H1 (cell line): ENCODE measurements around the gene ARHGAP25. TPM values are rescaled to one million over a fixed set of nuclear protein-coding genes. Genes with fewer than 3 reads are reported as not detected.

Experiments
- CTCF ChIA-PET: fragments of 300-600 bp; sonication (Branson Sonifier 250); formaldehyde crosslinking; loops from one replicate; lab custom pipeline; 2021; ENCODE audit not compliant: partially characterized antibody; lab: Charles Lee
- POLR2A ChIA-PET: fragments of 300-600 bp; sonication (Branson Sonifier 250); formaldehyde crosslinking; loops from one replicate; lab custom pipeline; 2021; ENCODE audit warnings: inconsistent platforms; ENCODE audit not compliant: partially characterized antibody; lab: Charles Lee
- DNase-seq, 2 experiments: peaks; one replicate each; pipeline versions ENCODE4 v3.0.0 to v3.0.0-alpha.2; 2010 to 2022; ENCODE audit warnings: low spot score in 2 of 2, low read depth in 1 of 2, mixed read lengths in 1 of 2
- FAIRE-seq: peaks from 2 replicates; lab custom pipeline; 2011; peaks lifted over from hg19 to GRCh38; lab: Jason Lieb, UNC
- H2AFZ ChIP-seq: 2 replicates; pipeline ENCODE4 v1.8.1; 2012; ENCODE audit warnings: low read length, inconsistent platforms
- H2AK5ac ChIP-seq: 2 replicates; pipeline ENCODE4 v1.6.1; 2013; ENCODE audit warnings: low read depth, low read length
- H2BK120ac ChIP-seq: replicated peaks from 2 replicates; pipeline ENCODE3; 2013; ENCODE audit warnings: low read depth, low read length, inconsistent platforms
- H2BK12ac ChIP-seq: 2 replicates; pipeline ENCODE4 v1.6.1; 2013; ENCODE audit warnings: low read depth, low read length
- H2BK15ac ChIP-seq: 2 replicates; pipeline ENCODE4 v1.6.1; 2013; ENCODE audit warnings: low read length
- H2BK20ac ChIP-seq: 2 replicates; pipeline ENCODE4 v1.6.1; 2013; ENCODE audit warnings: low read length
- H2BK5ac ChIP-seq: 2 replicates; pipeline ENCODE4 v1.6.1; 2013; ENCODE audit warnings: low read depth, low read length
- H3K14ac ChIP-seq: 2 replicates; pipeline ENCODE4 v1.6.1; 2013; ENCODE audit warnings: inconsistent platforms; ENCODE audit not compliant: insufficient read length
- H3K18ac ChIP-seq: 2 replicates; pipeline ENCODE4 v1.6.1; 2013; ENCODE audit warnings: low read length; ENCODE audit errors: extremely low read depth
- H3K23ac ChIP-seq: 2 replicates; pipeline ENCODE4 v1.6.1; 2013; ENCODE audit warnings: inconsistent platforms; ENCODE audit not compliant: insufficient read length
- H3K23me2 ChIP-seq: 2 replicates; pipeline ENCODE4 v1.6.1; 2013; ENCODE audit warnings: low read depth, low read length
- H3K27ac ChIP-seq: 2 replicates; pipeline ENCODE4 v1.6.1; 2011; ENCODE audit warnings: low read depth, low read length, inconsistent platforms
- H3K27me3 ChIP-seq, 4 experiments: replicated peaks in 1 of 4; 1 replicate in 1 of 4; 2 replicates in 3 of 4; pipeline versions ENCODE4 v1.6.1 to v1.8.1; 2011 to 2013; ENCODE audit warnings: low read length in 3 of 4, mild to moderate bottlenecking in 3 of 4, inconsistent platforms in 2 of 4, mixed read lengths in 2 of 4, moderate library complexity in 1 of 4; ENCODE audit not compliant: control insufficient read depth in 3 of 4, insufficient read depth in 3 of 4; ENCODE audit errors: extremely low read depth in 1 of 4
- H3K36me3 ChIP-seq, 4 experiments: 2 replicates each; pipeline versions ENCODE4 v1.6.1 to v1.8.1; 2011 to 2013; ENCODE audit warnings: mild to moderate bottlenecking in 4 of 4, low read length in 3 of 4, moderate library complexity in 2 of 4, control low read depth in 1 of 4, inconsistent platforms in 1 of 4; ENCODE audit not compliant: insufficient read depth in 4 of 4, control insufficient read depth in 2 of 4
- H3K4ac ChIP-seq: replicated peaks from 2 replicates; pipeline ENCODE3; 2013; ENCODE audit warnings: low read length, low read depth, mixed read lengths, inconsistent platforms; ENCODE audit not compliant: insufficient read length
- H3K4me1 ChIP-seq, 4 experiments: replicated peaks in 1 of 4; 1 replicate in 1 of 4; 2 replicates in 3 of 4; pipeline versions ENCODE4 v1.6.1 to v1.8.1; 2011 to 2013; ENCODE audit warnings: low read length in 3 of 4, inconsistent platforms in 2 of 4, mixed read lengths in 1 of 4; ENCODE audit not compliant: insufficient read depth in 4 of 4, control insufficient read depth in 3 of 4
- H3K4me2 ChIP-seq, 2 experiments: 2 replicates each; pipeline versions ENCODE4 v1.6.1 to v1.8.1; 2011 to 2013; ENCODE audit warnings: low read depth in 2 of 2, low read length in 2 of 2, control low read depth in 1 of 2, inconsistent platforms in 1 of 2, mild to moderate bottlenecking in 1 of 2; ENCODE audit not compliant: insufficient read depth in 1 of 2
- H3K4me3 ChIP-seq, 4 experiments: fragments of 200-600, 300-600 bp in 1 of 4; sonication (generic), shearing (Covaris generic), sonication (Bioruptor Twin) in 1 of 4; 2 replicates each; pipeline versions ENCODE4 v1.5.1 to v1.8.1; 2011 to 2016; ENCODE audit warnings: low read length in 4 of 4, low read depth in 3 of 4, control low read depth in 2 of 4, inconsistent platforms in 2 of 4, mild to moderate bottlenecking in 2 of 4, mixed read lengths in 1 of 4, moderate library complexity in 1 of 4; ENCODE audit not compliant: insufficient read depth in 2 of 4; ENCODE audit errors: extremely low read depth in 1 of 4
- H3K56ac ChIP-seq: replicated peaks from 2 replicates; pipeline ENCODE3; 2013; ENCODE audit warnings: low read depth, mild to moderate bottlenecking, mixed read lengths, low read length, inconsistent platforms; ENCODE audit not compliant: insufficient read length
- H3K79me1 ChIP-seq: 2 replicates; pipeline ENCODE4 v1.6.1; 2013; ENCODE audit warnings: low read depth, low read length, control low read depth
- H3K79me2 ChIP-seq, 2 experiments: 2 replicates each; pipeline versions ENCODE4 v1.6.1 to v1.8.1; 2012 to 2013; ENCODE audit warnings: low read length in 2 of 2, mild to moderate bottlenecking in 2 of 2, inconsistent platforms in 1 of 2; ENCODE audit not compliant: insufficient read depth in 2 of 2, control insufficient read depth in 1 of 2
- H3K9ac ChIP-seq, 4 experiments: replicated peaks in 1 of 4; 1 replicate in 1 of 4; 2 replicates in 3 of 4; pipeline versions ENCODE4 v1.6.1 to v1.8.1; 2011 to 2013; ENCODE audit warnings: low read depth in 3 of 4, low read length in 3 of 4, control low read depth in 2 of 4, mild to moderate bottlenecking in 2 of 4, moderate library complexity in 2 of 4, inconsistent platforms in 1 of 4; ENCODE audit errors: extremely low read depth in 1 of 4
- H3K9me3 ChIP-seq, 2 experiments: 2 replicates each; pipeline versions ENCODE4 v1.6.1 to v1.8.1; 2012 to 2013; ENCODE audit warnings: mild to moderate bottlenecking in 2 of 2, moderate library complexity in 2 of 2, control low read depth in 1 of 2, inconsistent platforms in 1 of 2, low read depth in 1 of 2, low read length in 1 of 2, mixed read lengths in 1 of 2; ENCODE audit not compliant: insufficient read depth in 2 of 2
- H4K20me1 ChIP-seq, 2 experiments: replicated peaks in 1 of 2; 2 replicates each; pipeline versions ENCODE3 to v1.8.1; 2011 to 2013; ENCODE audit warnings: inconsistent platforms in 2 of 2, low read length in 2 of 2, mild to moderate bottlenecking in 1 of 2; ENCODE audit not compliant: insufficient read depth in 2 of 2, control insufficient read depth in 1 of 2
- H4K5ac ChIP-seq: 2 replicates; pipeline ENCODE4 v1.6.1; 2013; ENCODE audit warnings: low read length, low read depth, mixed read lengths, inconsistent platforms; ENCODE audit not compliant: insufficient read length
- H4K8ac ChIP-seq: 2 replicates; pipeline ENCODE4 v1.8.0; 2013; ENCODE audit warnings: mild to moderate bottlenecking, moderate library complexity, low read length, inconsistent platforms; ENCODE audit not compliant: insufficient read depth; ENCODE audit errors: extremely low read depth
- H4K91ac ChIP-seq: replicated peaks from 2 replicates; pipeline ENCODE3; 2013; ENCODE audit warnings: low read length, mixed read lengths, inconsistent platforms; ENCODE audit not compliant: insufficient read length
- ASH2L ChIP-seq: fragments of 200-600, 300-600 bp; sonication (generic); IDR thresholded peaks from one replicate; pipeline ENCODE4 v1.7.1; 2017; ENCODE audit warnings: low read length
- BCL11A ChIP-seq, 2 experiments: IDR thresholded peaks; one replicate each; pipeline ENCODE4 v1.6.1; 2011; ENCODE audit warnings: low read depth in 2 of 2, low read length in 2 of 2, mild to moderate bottlenecking in 2 of 2
- CBX8 ChIP-seq: fragments of 300-800, 300-1000 bp; sonication (generic); IDR thresholded peaks from 2 replicates; pipeline ENCODE4 v1.7.1; 2016; ENCODE audit warnings: low read depth, low read length, borderline replicate concordance
- FOSL1 ChIP-seq: IDR thresholded peaks from 2 replicates; pipeline ENCODE4 v1.6.1; 2011; ENCODE audit warnings: mild to moderate bottlenecking, low read depth, low read length, moderate library complexity; ENCODE audit not compliant: insufficient read depth
- PHF8 ChIP-seq: fragments of 200-600 bp; sonication (generic); conservative IDR thresholded peaks from 2 replicates; pipeline ENCODE4 v1.7.1; 2012; ENCODE audit warnings: low read depth, mild to moderate bottlenecking, inconsistent platforms, low read length, moderate library complexity
- RXRA ChIP-seq: IDR thresholded peaks from 2 replicates; pipeline ENCODE4 v1.6.1; 2011; ENCODE audit warnings: low read depth, mild to moderate bottlenecking, low read length, moderate library complexity; ENCODE audit not compliant: insufficient read depth
- SAP30 ChIP-seq: fragments of 300-600 bp; sonication (generic); IDR thresholded peaks from 2 replicates; pipeline ENCODE4 v1.7.1; 2012; ENCODE audit warnings: low read length, moderate library complexity, mild to moderate bottlenecking, inconsistent platforms; ENCODE audit not compliant: insufficient read depth, insufficient replicate concordance
- SP1 ChIP-seq: IDR thresholded peaks from 2 replicates; pipeline ENCODE4 v1.6.1; 2011; ENCODE audit warnings: low read depth, low read length
- TEAD4 ChIP-seq: IDR thresholded peaks from 2 replicates; pipeline ENCODE4 v1.6.1; 2012; ENCODE audit warnings: low read depth, low read length, inconsistent platforms, mixed read lengths
- WGBS, 2 experiments: shearing (Covaris generic) in 1 of 2; methylation state at CpG; one replicate each; pipeline versions ENCODE4 v1.1.6 to v1.1.7; 2013 to 2015; ENCODE audit warnings: low lambda C conversion rate in 2 of 2, mixed read lengths in 2 of 2, inconsistent platforms in 1 of 2, low coverage in 1 of 2, missing lambda C conversion rate in 1 of 2; ENCODE audit not compliant: insufficient replicate concordance in 2 of 2, insufficient coverage in 1 of 2, insufficient read length in 1 of 2; ENCODE audit errors: extremely low coverage in 1 of 2, missing lambda C conversion rate in 1 of 2; 5-methylcytosine and 5-hydroxymethylcytosine counted together
- polyA plus RNA-seq, 7 experiments: library from polyadenylated mRNA; depleted of rRNA in 3 of 7; stranded (reverse) in 5 of 7; unstranded in 2 of 7; fragments of >200 nt in 5 of 7; fragments of 200-250 nt in 2 of 7; gene quantifications; 1 replicate in 5 of 7; 2 replicates in 1 of 7; 4 replicates in 1 of 7; pipeline versions ENCODE4 v1.2.1 to v1.2.3, GENCODE V29; 2011 to 2013; ENCODE audit warnings: missing spikeins in 2 of 7, mixed read lengths in 2 of 7
- total RNA-seq: library from RNA; stranded (reverse); fragmentation: NEBNext Ultra II Directional; extraction: Animal tissue kit (Norgen Biotek cat#: 25700); gene quantifications from 2 replicates; pipeline ENCODE4 v1.2.1, GENCODE V29; 2021
- TF ChIP-seq, protein P1 (sequence below), 3 experiments: IDR thresholded peaks; 1 replicate in 2 of 3; 2 replicates in 1 of 3; pipeline versions ENCODE4 v1.5.1 to v1.6.1; 2011; ENCODE audit warnings: low read length in 3 of 3, mild to moderate bottlenecking in 3 of 3, inconsistent platforms in 2 of 3, low read depth in 1 of 3, moderate library complexity in 1 of 3; ENCODE audit not compliant: insufficient read depth in 1 of 3; ENCODE audit errors: control extremely low read depth in 1 of 3

ARHGAP25 gene
- total and polyA plus RNA-seq, 2 of the 8 experiments (the other 6 are each of a cell fraction or from before 2014, with no cell fraction given): 1.00 to 1.2 TPM

DNA sequence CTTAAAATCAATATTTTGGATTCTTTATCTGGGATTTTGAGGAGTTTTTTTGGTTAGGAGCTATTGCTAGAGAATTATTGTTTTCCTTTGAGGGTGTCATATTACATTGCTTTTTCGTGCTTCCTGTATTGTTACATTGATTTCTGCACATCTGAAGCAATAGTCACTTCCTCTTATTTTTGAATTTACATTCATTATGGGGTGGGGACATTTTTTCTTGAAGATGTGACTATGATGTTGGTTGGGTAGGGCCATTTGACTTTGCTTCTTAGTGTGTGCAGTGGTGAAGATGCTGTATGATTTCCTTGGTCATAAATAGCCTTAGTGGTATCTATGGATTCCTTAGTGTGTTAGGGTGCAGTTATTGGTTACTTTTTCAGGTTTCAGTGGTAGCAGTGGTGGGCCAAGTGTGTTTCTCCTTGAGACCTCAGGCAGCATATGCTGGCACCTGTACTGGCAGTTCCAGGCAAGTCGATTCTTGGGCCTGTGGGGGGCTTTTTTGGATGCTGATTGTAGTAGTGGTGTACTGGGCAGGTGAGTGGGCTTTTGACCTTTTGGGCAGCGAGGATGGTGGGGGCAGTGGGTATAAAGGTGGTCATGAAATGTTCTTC, 61.8 kb downstream of the ARHGAP25 start:
- Histone ChIP-seq H2BK120ac (no peak overlapping the region), H4K20me1 (no peaks in the 10 kb centered on the region), H3K4ac (no peak overlapping the region), H2BK15ac (no peak overlapping the region), H3K27me3 (no peaks in the 10 kb centered on the region), H2AK5ac (no peak overlapping the region), H2AFZ (no peak overlapping the region), H3K79me2 (no peaks in the 10 kb centered on the region), H4K8ac (no peak overlapping the region), H2BK5ac (no peak overlapping the region), H3K36me3 (no peaks in the 10 kb centered on the region), H3K56ac (no peak overlapping the region), H3K27ac (no peak overlapping the region), H3K23me2 (no peaks in the 10 kb centered on the region; the same call in 1 of the 2 replicates), H3K4me2 (no peak overlapping the region), H3K4me3 (no peak overlapping the region), H3K18ac (no peak overlapping the region), H3K4me1 (peaks cover 0 to 3% (median 2%) of the 10 kb centered on the region in 4 experiments; a peak in 1 of 7 replicates), H3K14ac (no peak overlapping the region), H2BK12ac (no peak overlapping the region), H3K9me3 (no peaks in the 10 kb centered on the region), H3K79me1 (no peaks in the 10 kb centered on the region), H2BK20ac (no peak overlapping the region), H3K9ac (no peak overlapping the region), H4K91ac (no peak overlapping the region), H4K5ac (no peak overlapping the region), H3K23ac (no peak overlapping the region)
- ChIA-PET CTCF (no interaction called here), POLR2A (no interaction called here)
- no peak for FAIRE-seq
- WGBS, 2 experiments: 81% methylated on average over 3 of the region's 3 CpGs; no CpG with 5 or more reads in 1 of the 2 experiments
- no peak for DNase-seq
- no peak for TF ChIP-seq FOSL1
- no peak for TF ChIP-seq BCL11A (IDR thresholded peaks at IDR 0.05; ENCODE audit: low read depth in 2 of 2, low read length in 2 of 2)
- TF ChIP-seq, protein P1, sequence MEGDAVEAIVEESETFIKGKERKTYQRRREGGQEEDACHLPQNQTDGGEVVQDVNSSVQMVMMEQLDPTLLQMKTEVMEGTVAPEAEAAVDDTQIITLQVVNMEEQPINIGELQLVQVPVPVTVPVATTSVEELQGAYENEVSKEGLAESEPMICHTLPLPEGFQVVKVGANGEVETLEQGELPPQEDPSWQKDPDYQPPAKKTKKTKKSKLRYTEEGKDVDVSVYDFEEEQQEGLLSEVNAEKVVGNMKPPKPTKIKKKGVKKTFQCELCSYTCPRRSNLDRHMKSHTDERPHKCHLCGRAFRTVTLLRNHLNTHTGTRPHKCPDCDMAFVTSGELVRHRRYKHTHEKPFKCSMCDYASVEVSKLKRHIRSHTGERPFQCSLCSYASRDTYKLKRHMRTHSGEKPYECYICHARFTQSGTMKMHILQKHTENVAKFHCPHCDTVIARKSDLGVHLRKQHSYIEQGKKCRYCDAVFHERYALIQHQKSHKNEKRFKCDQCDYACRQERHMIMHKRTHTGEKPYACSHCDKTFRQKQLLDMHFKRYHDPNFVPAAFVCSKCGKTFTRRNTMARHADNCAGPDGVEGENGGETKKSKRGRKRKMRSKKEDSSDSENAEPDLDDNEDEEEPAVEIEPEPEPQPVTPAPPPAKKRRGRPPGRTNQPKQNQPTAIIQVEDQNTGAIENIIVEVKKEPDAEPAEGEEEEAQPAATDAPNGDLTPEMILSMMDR (IDR thresholded peaks at IDR 0.05; ENCODE audit: control extremely low read depth in 1 of 3, insufficient read depth in 1 of 3, low read depth in 1 of 3, low read length in 3 of 3): no peak
- TF ChIP-seq CBX8: no peak
- no peak for TF ChIP-seq TEAD4
- no peak for TF ChIP-seq PHF8
- no peak for TF ChIP-seq SAP30
- no peak for TF ChIP-seq ASH2L
- no peak for TF ChIP-seq RXRA
- TF ChIP-seq SP1: no peak
